ENCODE measurements around the gene HLA-DQA2.
"Not testable (repeated sequence)": the region's sequence is repeated elsewhere in the genome, so short reads cannot be mapped to it uniquely, and the experiment has no call there.

The HLA-DQA2 gene

DNA sequence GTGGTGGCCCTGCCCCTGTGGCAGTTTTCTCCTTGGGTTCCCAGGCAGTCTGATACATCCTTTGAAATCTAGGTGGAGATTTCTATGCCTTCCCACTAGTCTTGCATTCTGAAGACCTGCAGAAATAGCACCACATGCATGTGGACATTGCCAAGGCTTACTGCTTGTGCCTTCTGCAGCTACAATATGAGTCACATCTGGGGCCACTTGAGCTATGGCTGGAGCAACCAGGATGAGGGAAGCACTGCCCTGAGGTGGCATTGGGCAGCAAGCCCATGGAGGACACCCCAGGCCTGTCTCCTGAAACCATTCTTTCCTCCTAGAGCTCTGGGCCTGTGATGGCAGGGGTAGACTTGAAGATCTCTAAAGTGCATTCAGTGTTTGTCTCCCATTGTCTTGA, 37.8 kb downstream of the HLA-DQA2 start:
- Histone ChIP-seq H3K9me3 (ENCODE audit: insufficient read depth, low read depth, low read length) (no peaks in the 10 kb centered on the region), H3K4me1 (ENCODE audit: insufficient read depth, low read length) (no peaks in the 10 kb centered on the region), H3K27me3 (ENCODE audit: insufficient read depth, low read length) (no peaks in the 10 kb centered on the region), H3K9ac (ENCODE audit: low read depth, low read length) (no peak overlapping the region), H3K27ac (ENCODE audit: low read depth, low read length) (no peak overlapping the region), H3K4me3 (ENCODE audit: low read length) (no peak overlapping the region), H3K36me3 (ENCODE audit: insufficient read depth, low read length) (no peaks in the 10 kb centered on the region)

DNA sequence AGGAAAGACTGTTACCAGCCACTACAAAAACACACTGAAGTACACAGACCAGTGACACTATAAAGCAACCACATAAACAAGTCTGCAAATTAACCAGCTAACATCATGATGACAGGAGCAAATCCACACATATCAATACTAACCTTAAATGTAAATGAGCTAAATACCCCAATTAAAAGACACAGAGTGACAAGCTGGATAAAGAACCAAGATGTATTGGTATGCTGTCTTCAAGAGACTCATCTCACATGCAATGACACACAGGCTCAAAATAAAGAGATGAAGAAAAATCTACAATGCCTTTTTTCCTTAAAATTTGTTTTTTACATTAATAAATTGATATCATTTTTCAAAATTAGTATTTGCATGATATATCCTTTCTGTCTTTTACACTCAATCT, 41.7 kb downstream of the HLA-DQA2 start:
- H3K27me3 ChIP-seq (ENCODE audit: insufficient read depth, low read length); H3K27ac ChIP-seq (ENCODE audit: low read depth, low read length); H3K4me3 ChIP-seq (ENCODE audit: low read length); H3K9me3 ChIP-seq (ENCODE audit: insufficient read depth, low read depth, low read length); H3K36me3 ChIP-seq (ENCODE audit: insufficient read depth, low read length); H3K9ac ChIP-seq (ENCODE audit: low read depth, low read length); H3K4me1 ChIP-seq (ENCODE audit: insufficient read depth, low read length): not testable (repeated sequence)

- Histone ChIP-seq H3K9ac (ENCODE audit: low read depth, low read length) (no peak overlapping the region), H3K27ac (ENCODE audit: low read depth, low read length) (no peak overlapping the region), H3K9me3 (ENCODE audit: insufficient read depth, low read depth, low read length) (no peaks in the 10 kb centered on the region), H3K4me3 (ENCODE audit: low read length) (no peak overlapping the region), H3K27me3 (ENCODE audit: insufficient read depth, low read length) (no peaks in the 10 kb centered on the region), H3K4me1 (ENCODE audit: insufficient read depth, low read length) (no peaks in the 10 kb centered on the region), H3K36me3 (ENCODE audit: insufficient read depth, low read length) (no peaks in the 10 kb centered on the region)
- 71% methylated on average over 5 of the region's 5 CpGs for WGBS
Measured at GRCh38 chr6:32785781-32786533, 44.8 kb downstream of the HLA-DQA2 start.

DNA sequence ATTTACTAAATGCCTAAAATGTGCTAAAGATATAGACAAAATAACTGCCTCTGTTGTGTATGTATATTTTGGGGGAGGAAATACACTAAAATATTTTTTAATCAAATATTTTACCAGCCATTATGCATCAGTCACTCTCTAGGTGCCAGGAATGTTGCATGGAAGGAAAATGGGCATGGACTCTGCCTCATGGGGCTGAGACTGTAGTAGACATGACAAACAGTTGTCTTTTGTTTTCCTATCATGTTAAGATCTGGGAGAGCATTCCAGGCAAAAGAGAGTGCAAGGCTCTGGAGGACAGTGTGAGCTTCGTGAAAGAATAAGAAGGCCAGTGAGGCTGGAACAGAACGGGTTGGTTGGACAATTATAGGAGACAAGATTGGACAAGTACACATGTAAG, 49.1 kb downstream of the HLA-DQA2 start:
- WGBS = 74% methylated on average over 2 of the region's 2 CpGs

DNA sequence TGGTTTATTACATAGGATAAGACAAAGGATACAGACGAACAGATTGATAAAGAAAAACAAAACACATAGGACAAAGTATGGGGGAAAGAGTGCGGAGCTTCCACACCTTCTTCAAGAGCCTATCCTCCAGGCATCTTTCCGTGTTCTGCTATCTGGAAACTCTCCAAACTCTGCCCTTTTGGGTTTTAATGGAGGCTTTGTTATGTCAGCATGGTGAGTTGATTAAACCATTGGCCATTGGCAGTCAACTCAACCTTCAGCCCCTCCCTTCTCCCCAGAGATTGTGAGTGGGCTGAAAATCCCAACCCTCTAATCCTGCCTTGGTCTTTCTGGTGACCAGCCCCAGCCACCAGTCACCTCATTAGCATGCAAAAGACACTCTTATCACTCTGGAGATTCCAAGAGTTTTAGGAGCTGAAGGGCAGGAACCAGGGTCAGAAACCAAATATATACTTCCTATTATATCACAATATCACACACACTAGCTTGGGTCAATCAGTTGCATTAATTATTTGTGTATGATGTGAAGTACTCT, 51.8 kb downstream of the HLA-DQA2 start:
- H3K9me3 ChIP-seq (ENCODE audit: insufficient read depth, low read depth, low read length) = no peaks in the 10 kb centered on the region

More for the DNA sequence above, 49.1 kb downstream of the HLA-DQA2 start:
- Histone ChIP-seq H3K9ac (ENCODE audit: low read depth, low read length) (no peak overlapping the region), H3K9me3 (ENCODE audit: insufficient read depth, low read depth, low read length) (no peaks in the 10 kb centered on the region), H3K27ac (ENCODE audit: low read depth, low read length) (no peak overlapping the region), H3K4me1 (ENCODE audit: insufficient read depth, low read length) (no peaks in the 10 kb centered on the region), H3K27me3 (ENCODE audit: insufficient read depth, low read length) (no peaks in the 10 kb centered on the region; the same call in 1 of the 2 replicates), H3K36me3 (ENCODE audit: insufficient read depth, low read length) (no peaks in the 10 kb centered on the region), H3K4me3 (ENCODE audit: low read length) (no peak overlapping the region)

GRCh38 chr6:32794510-32794909, 53.3 kb downstream of the HLA-DQA2 start:
- Histone ChIP-seq H3K27ac (ENCODE audit: low read depth, low read length) (no peak overlapping the region), H3K9me3 (ENCODE audit: insufficient read depth, low read depth, low read length) (peaks cover 3% of the 10 kb centered on the region; the same call in 1 of the 2 replicates), H3K4me3 (ENCODE audit: low read length) (no peak overlapping the region), H3K4me1 (ENCODE audit: insufficient read depth, low read length) (peaks cover 3% of the 10 kb centered on the region; the same call in 1 of the 2 replicates), H3K9ac (ENCODE audit: low read depth, low read length) (no peak overlapping the region), H3K36me3 (ENCODE audit: insufficient read depth, low read length) (no peaks in the 10 kb centered on the region), H3K27me3 (ENCODE audit: insufficient read depth, low read length) (no peaks in the 10 kb centered on the region; the same call in 1 of the 2 replicates)
- 89% methylated on average over 2 of the region's 2 CpGs for WGBS

More for the DNA sequence above, 51.8 kb downstream of the HLA-DQA2 start:
- H3K9ac ChIP-seq (ENCODE audit: low read depth, low read length) = no peak overlapping the region
- H3K4me1 ChIP-seq (ENCODE audit: insufficient read depth, low read length) = peaks cover 3% of the 10 kb centered on the region; the same call in 1 of the 2 replicates
- no peak overlapping the region for H3K4me3 ChIP-seq (ENCODE audit: low read length)
- H3K27ac ChIP-seq (ENCODE audit: low read depth, low read length) = no peak overlapping the region
- WGBS = 100% methylated on average over 2 of the region's 3 CpGs
- no peaks in the 10 kb centered on the region for H3K36me3 ChIP-seq (ENCODE audit: insufficient read depth, low read length)
- no peaks in the 10 kb centered on the region; the same call in 1 of the 2 replicates for H3K27me3 ChIP-seq (ENCODE audit: insufficient read depth, low read length)

Data from HUES64 (cell line).